Ovary (tissue), 3 donors: Measurements from ENCODE around the gene UBFD1.
"Not testable (repeated sequence)": the region's sequence is repeated elsewhere in the genome, so short reads cannot be mapped to it uniquely, and the experiment has no call there.

Experiments used
- CTCF ChIP-seq, 3 donors: fragments of 450-650 bp in 2 of 3; fragments of 200-600 bp in 1 of 3; IDR thresholded peaks; one replicate each; pipeline versions ENCODE4 v1.5.1 to v1.8.0; 2016 to 2022; ENCODE audit warnings: antibody characterized with exemption in 3 of 3, mild to moderate bottlenecking in 1 of 3
- EP300 ChIP-seq: sonication (generic); formaldehyde crosslinking; IDR thresholded peaks from one replicate; pipeline ENCODE4 v1.6.1; 2017; ENCODE audit warnings: antibody characterized with exemption
- donor health status: DM: no; HTN: no; CAD: no.

GRCh38 chr16:23610905-23611304, 53.4 kb downstream of the UBFD1 start:
- not testable (repeated sequence) for TF ChIP-seq CTCF (IDR thresholded peaks at IDR 0.05); EP300
